Endothelial cell of umbilical vein (primary cell): Measurements from ENCODE around the gene TMEM47. TPM values are rescaled to one million over a fixed set of nuclear protein-coding genes. Genes with fewer than 3 reads are reported as not detected.

Experiments used
- BruUV-seq: library from RNA; stranded (reverse); fragments of 400-500 nt; replicated peaks from 2 replicates; lab custom pipeline; 2021; lab: Mats Ljungman, UMichigan
- CTCF ChIA-PET: fragments of 300-600, 350-600 bp; sonication (Branson Sonifier 250); formaldehyde crosslinking; loops from one replicate; lab custom pipeline; 2021; ENCODE audit warnings: antibody characterized with exemption, inconsistent platforms; lab: Charles Lee
- POLR2A ChIA-PET: fragments of 300-600, 350-600 bp; sonication (Branson Sonifier 250); formaldehyde crosslinking; loops from one replicate; lab custom pipeline; 2021; ENCODE audit warnings: antibody characterized with exemption, inconsistent platforms; lab: Charles Lee
- DNase-seq: peaks from one replicate; pipeline ENCODE4 v3.0.0-alpha.2; 2011; ENCODE audit warnings: low read depth, low spot score
- FAIRE-seq: peaks from 2 replicates; lab custom pipeline; 2011; peaks lifted over from hg19 to GRCh38; lab: Jason Lieb, UNC
- H2AFZ ChIP-seq: 2 replicates; pipeline ENCODE4 v1.6.0; 2012; ENCODE audit warnings: low read depth, low read length, control low read depth, inconsistent platforms
- H3K27ac ChIP-seq: 2 replicates; pipeline ENCODE4 v1.5.1; 2011; ENCODE audit warnings: low read depth, mild to moderate bottlenecking, control low read depth, low read length, moderate library complexity; ENCODE audit not compliant: insufficient read depth
- H3K27me3 ChIP-seq, 2 experiments: 2 replicates each; pipeline versions ENCODE4 v1.6.0 to v1.6.1; 2011; ENCODE audit warnings: low read length in 2 of 2, mixed read lengths in 1 of 2; ENCODE audit not compliant: control insufficient read depth in 2 of 2, insufficient read depth in 2 of 2
- H3K36me3 ChIP-seq, 2 experiments: 2 replicates in 1 of 2; 3 replicates in 1 of 2; pipeline ENCODE4 v1.5.1; 2011; ENCODE audit warnings: low read length in 2 of 2, mild to moderate bottlenecking in 1 of 2, moderate library complexity in 1 of 2; ENCODE audit not compliant: control insufficient read depth in 2 of 2, insufficient read depth in 2 of 2; ENCODE audit errors: extremely low read depth in 1 of 2
- H3K4me1 ChIP-seq: 3 replicates; pipeline ENCODE4 v1.5.1; 2011; ENCODE audit warnings: mild to moderate bottlenecking, low read length; ENCODE audit not compliant: control insufficient read depth, insufficient read depth; ENCODE audit errors: extremely low read depth
- H3K4me2 ChIP-seq: 2 replicates; pipeline ENCODE4 v1.6.1; 2011; ENCODE audit warnings: low read length, control low read depth, mixed read lengths; ENCODE audit not compliant: insufficient read depth
- H3K4me3 ChIP-seq, 3 experiments: fragments of 200-600 bp in 1 of 3; sonication (generic), shearing (Covaris generic) in 1 of 3; replicated peaks in 1 of 3; 2 replicates each; pipeline ENCODE4 v1.5.1; 2011 to 2016; ENCODE audit warnings: control low read depth in 3 of 3, low read length in 3 of 3, mild to moderate bottlenecking in 2 of 3, inconsistent platforms in 1 of 3, low read depth in 1 of 3, moderate library complexity in 1 of 3; ENCODE audit not compliant: insufficient read depth in 1 of 3
- H3K79me2 ChIP-seq: 2 replicates; pipeline ENCODE4 v1.6.0; 2012; ENCODE audit warnings: low read length, inconsistent platforms; ENCODE audit not compliant: control insufficient read depth, insufficient read depth
- H3K9ac ChIP-seq: replicated peaks from 2 replicates; pipeline ENCODE3; 2011; ENCODE audit warnings: low read length, control low read depth; ENCODE audit not compliant: insufficient read depth; ENCODE audit errors: extremely low read depth
- H3K9me1 ChIP-seq: replicated peaks from 3 replicates; pipeline ENCODE4 v1.6.0; 2011; ENCODE audit warnings: mild to moderate bottlenecking, low read length; ENCODE audit not compliant: control insufficient read depth, insufficient read depth; ENCODE audit errors: extremely low read depth
- H3K9me3 ChIP-seq: replicated peaks from 2 replicates; pipeline ENCODE4 v1.5.1; 2012; ENCODE audit warnings: low read length, inconsistent platforms; ENCODE audit not compliant: control insufficient read depth, insufficient read depth
- H4K20me1 ChIP-seq: replicated peaks from 2 replicates; pipeline ENCODE3; 2011; ENCODE audit warnings: mild to moderate bottlenecking, low read length; ENCODE audit not compliant: control insufficient read depth, insufficient read depth; ENCODE audit errors: extremely low read depth
- EZH2 ChIP-seq: IDR thresholded peaks from 2 replicates; pipeline ENCODE4 v1.6.1; 2012; ENCODE audit warnings: borderline replicate concordance, low read depth, mild to moderate bottlenecking, moderate library complexity, low read length, inconsistent platforms; ENCODE audit not compliant: severe bottlenecking
- FOS ChIP-seq: IDR thresholded peaks from 2 replicates; pipeline ENCODE4 v1.6.1; 2011; ENCODE audit warnings: mild to moderate bottlenecking, low read length, moderate library complexity, borderline replicate concordance; ENCODE audit not compliant: insufficient read depth
- MYC ChIP-seq: IDR thresholded peaks from one replicate; pipeline ENCODE4 v1.6.1; 2011; ENCODE audit warnings: mild to moderate bottlenecking, low read depth, low read length
- dilution Hi-C: fragments of 300-500 bp; cut with MboI; formaldehyde crosslinking; loops from one replicate; pipeline ENCODE4 v1.15.0; 2019; ENCODE audit warnings: low sequenced_read_pairs; ENCODE audit not compliant: extremely low pct_ligation_motif_present
- intact Hi-C: fragments of 100-400 bp; cut with micrococcal nuclease; formaldehyde crosslinking; loops from one replicate; pipeline ENCODE4 v1.10.0; 2022
- polyA plus RNA-seq, 4 experiments: library from polyadenylated mRNA; depleted of rRNA in 3 of 4; stranded (reverse) in 3 of 4; unstranded in 1 of 4; fragments of >200 nt; gene quantifications; 2 replicates each; pipeline versions ENCODE4 v1.2.1 to v1.2.3, GENCODE V29; 2011 to 2012; ENCODE audit warnings: missing spikeins in 1 of 4
- total RNA-seq: library from RNA; stranded (reverse); gene quantifications from 2 replicates; pipeline ENCODE4 v1.2.3, GENCODE V29; 2021
- TF ChIP-seq, protein P1 (sequence below), 2 donors: IDR thresholded peaks; 1 replicate in 1 of 2; 2 replicates in 1 of 2; pipeline ENCODE4 v1.5.1; 2011; ENCODE audit warnings: low read length in 2 of 2, mild to moderate bottlenecking in 2 of 2, moderate library complexity in 2 of 2, control low read depth in 1 of 2, inconsistent platforms in 1 of 2, low read depth in 1 of 2; ENCODE audit not compliant: insufficient read depth in 1 of 2; ENCODE audit errors: extremely low read depth in 1 of 2

Gene TMEM47
- total and polyA plus RNA-seq, 2 donors (not counting 3 experiments of a cell fraction or from before 2014, with no cell fraction given): 18.5 to 22.2 TPM

DNA sequence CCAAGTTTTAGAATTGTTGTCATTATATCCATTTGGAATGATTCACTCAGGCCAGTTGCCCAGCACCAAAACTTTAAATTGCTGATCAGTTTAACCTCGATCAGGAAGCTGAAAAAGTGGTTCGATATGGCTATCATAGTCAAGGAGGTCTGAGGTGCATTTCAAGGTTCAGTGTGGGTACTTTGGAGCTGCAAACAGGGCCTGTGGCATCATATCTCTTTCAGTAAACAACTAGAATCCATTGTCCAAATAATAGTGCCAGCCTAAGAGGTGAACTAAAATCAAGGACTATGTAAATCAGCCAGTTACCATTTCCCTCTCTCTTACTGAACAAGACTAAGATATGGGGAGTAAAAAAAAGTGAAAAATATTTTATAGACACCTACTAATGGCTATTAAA lies 14.2 kb downstream of the TMEM47 start:
- Histone ChIP-seq H3K9me1 (no peaks in the 10 kb centered on the region), H3K79me2 (peaks cover 20% of the 10 kb centered on the region), H3K4me2 (no peak overlapping the region), H3K9ac (no peak overlapping the region), H3K4me1 (no peaks in the 10 kb centered on the region), H4K20me1 (no peaks in the 10 kb centered on the region), H2AFZ (no peak overlapping the region), H3K27ac (no peak overlapping the region), H3K9me3 (no peaks in the 10 kb centered on the region), H3K4me3 (no peak overlapping the region), H3K36me3 (no peaks in the 10 kb centered on the region), H3K27me3 (no peaks in the 10 kb centered on the region)
- no peak for FAIRE-seq
- no peak for TF ChIP-seq FOS
- TF ChIP-seq MYC: no peak
- dilution Hi-C loops: no loop called here
- CTCF ChIA-PET: no interaction called here
- intact Hi-C loops: no loop called here
- POLR2A ChIA-PET: no interaction called here
- no TSS peak for BruUV-seq
- no peak for DNase-seq

- no peak for TF ChIP-seq EZH2
- TF ChIP-seq, protein P1, sequence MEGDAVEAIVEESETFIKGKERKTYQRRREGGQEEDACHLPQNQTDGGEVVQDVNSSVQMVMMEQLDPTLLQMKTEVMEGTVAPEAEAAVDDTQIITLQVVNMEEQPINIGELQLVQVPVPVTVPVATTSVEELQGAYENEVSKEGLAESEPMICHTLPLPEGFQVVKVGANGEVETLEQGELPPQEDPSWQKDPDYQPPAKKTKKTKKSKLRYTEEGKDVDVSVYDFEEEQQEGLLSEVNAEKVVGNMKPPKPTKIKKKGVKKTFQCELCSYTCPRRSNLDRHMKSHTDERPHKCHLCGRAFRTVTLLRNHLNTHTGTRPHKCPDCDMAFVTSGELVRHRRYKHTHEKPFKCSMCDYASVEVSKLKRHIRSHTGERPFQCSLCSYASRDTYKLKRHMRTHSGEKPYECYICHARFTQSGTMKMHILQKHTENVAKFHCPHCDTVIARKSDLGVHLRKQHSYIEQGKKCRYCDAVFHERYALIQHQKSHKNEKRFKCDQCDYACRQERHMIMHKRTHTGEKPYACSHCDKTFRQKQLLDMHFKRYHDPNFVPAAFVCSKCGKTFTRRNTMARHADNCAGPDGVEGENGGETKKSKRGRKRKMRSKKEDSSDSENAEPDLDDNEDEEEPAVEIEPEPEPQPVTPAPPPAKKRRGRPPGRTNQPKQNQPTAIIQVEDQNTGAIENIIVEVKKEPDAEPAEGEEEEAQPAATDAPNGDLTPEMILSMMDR (IDR thresholded peaks at IDR 0.05; ENCODE audit: extremely low read depth in 1 of 2, insufficient read depth in 1 of 2, low read depth in 1 of 2, low read length in 2 of 2): peak; percentile 11 to 35
- intact Hi-C loops: loop anchor here (2.0 to 10.0 kb wide), 4 partner anchors 59 to 277 kb away; no protein-coding TSS in a partner anchor
Measured at GRCh38 chrX:34638116-34638515, 19.0 kb downstream of the TMEM47 start.

More at GRCh38 chrX:34638116-34638515, 19.0 kb downstream of the TMEM47 start:
- no peak overlapping the region for H3K9ac ChIP-seq
- no peak overlapping the region for H3K4me2 ChIP-seq
- dilution Hi-C loops: no loop called here
- no peaks in the 10 kb centered on the region for H3K9me3 ChIP-seq
- no TSS peak for BruUV-seq
- H3K36me3 ChIP-seq: peaks cover 0 to 2% of the 10 kb centered on the region in 2 experiments
- no peaks in the 10 kb centered on the region for H3K27me3 ChIP-seq
- ChIA-PET POLR2A (no interaction called here), CTCF (interaction anchor here (0.9 to 2.6 kb wide), 18 partner anchors 16 to 460 kb away, joined by 3 to 19 read pairs (median 4); partner anchors contain the start of gene TMEM47)
- H2AFZ ChIP-seq: no peak overlapping the region
- H3K27ac ChIP-seq: no peak overlapping the region
- H3K4me3 ChIP-seq: no peak overlapping the region
- peak; percentile 76 for FAIRE-seq
- H4K20me1 ChIP-seq: no peaks in the 10 kb centered on the region
- no peaks in the 10 kb centered on the region for H3K4me1 ChIP-seq
- peaks cover 5% of the 10 kb centered on the region for H3K79me2 ChIP-seq
- no peaks in the 10 kb centered on the region for H3K9me1 ChIP-seq
- peak; percentile 39 for DNase-seq
